ENCODE results near the gene CCDC24.

CCDC24 gene

DNA sequence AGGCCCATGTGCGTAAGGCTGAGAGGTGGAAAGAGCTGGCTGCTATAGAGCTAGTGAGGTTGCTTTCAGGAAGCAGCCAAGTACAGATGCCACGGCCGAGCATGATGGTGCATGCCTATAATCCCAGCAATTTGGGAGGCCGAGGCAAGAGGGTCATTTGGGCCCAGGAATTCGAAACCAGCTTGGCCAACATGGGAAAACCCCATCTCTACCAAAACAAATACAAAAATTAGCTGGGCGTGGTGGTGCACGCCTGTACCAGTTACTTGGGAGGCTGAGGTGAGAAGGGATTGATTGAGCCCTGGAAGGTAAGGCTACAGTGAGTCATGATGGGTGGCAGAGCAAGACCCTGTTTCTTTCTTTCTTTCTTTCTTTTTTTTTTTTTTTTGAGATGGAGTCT lies 2.7 kb downstream of the CCDC24 start:
- Histone ChIP-seq H3K4me3 (replicated peaks; ENCODE audit: low read depth, low read length) (no peak overlapping the region), H3K27me3 (replicated peaks; ENCODE audit: control insufficient read depth, insufficient read depth, low read length) (no peaks in the 10 kb centered on the region), H3K36me3 (ENCODE audit: control insufficient read depth, insufficient read depth, low read length) (no peaks in the 10 kb centered on the region)
- no peak for TF ChIP-seq CTCF (IDR thresholded peaks at IDR 0.05; ENCODE audit: insufficient read depth, low read length, poor library complexity, severe bottlenecking)
- DNase-seq (ENCODE audit: extremely low read depth, insufficient read length) = no peak

DNA sequence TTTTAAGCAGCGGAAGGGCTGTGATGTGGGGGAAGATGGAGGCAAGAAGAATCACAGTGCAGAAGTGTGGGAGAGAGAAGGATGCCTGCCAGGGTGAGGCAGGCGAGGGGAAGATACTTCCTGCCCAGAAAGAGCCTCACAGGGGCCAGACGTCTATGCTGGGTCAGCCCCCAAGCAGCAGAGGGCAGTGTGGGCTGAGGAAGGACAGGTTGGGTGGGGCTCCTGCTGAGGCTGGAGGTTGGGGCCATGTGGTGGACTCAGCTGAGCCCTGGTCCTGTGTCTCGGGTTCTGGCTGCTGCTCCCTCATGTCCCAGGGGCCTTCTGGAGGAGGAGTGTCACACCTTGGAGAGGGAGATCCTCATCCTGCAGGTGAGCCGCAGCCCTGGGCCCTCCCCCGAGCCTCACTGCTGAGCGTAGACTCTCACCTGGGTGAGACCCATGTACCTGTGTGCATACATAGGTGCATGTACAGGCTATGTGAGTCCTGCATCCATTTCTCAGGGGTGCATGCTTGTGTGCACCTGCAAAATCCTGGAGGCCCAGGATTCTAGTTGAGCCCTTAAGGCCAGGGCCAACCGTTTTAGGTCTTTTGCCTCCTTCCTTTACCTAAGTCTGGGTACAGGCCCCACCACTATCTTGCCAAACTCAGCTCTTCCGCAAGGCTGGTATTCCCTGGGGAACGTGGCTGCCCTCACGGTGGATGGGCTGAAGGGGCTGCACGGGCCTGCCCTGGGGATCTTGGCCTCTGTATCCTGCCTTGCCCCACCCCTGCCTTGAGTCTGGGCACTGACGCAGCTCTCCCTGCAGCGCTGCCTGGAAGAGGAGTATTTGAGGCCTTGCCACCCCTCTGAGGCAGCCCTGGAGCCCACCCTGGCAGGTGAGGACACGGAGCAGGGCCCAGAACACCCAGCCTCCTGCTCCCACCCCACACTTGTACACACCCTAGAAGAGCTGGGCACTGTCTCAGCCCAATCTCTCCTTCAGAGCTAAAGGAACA lies 3.7 kb downstream of the CCDC24 start:
- H3K36me3 ChIP-seq (ENCODE audit: control insufficient read depth, insufficient read depth, low read length) = no peaks in the 10 kb centered on the region
- H3K4me3 ChIP-seq (replicated peaks; ENCODE audit: low read depth, low read length) = no peak overlapping the region
- no peaks in the 10 kb centered on the region for H3K27me3 ChIP-seq (replicated peaks; ENCODE audit: control insufficient read depth, insufficient read depth, low read length)
- peak; percentile 49 for TF ChIP-seq CTCF (IDR thresholded peaks at IDR 0.05; ENCODE audit: insufficient read depth, low read length, poor library complexity, severe bottlenecking)
- DNase-seq (ENCODE audit: extremely low read depth, insufficient read length) = no peak

- no peak overlapping the region for H3K4me3 ChIP-seq (replicated peaks; ENCODE audit: low read depth, low read length)
- no peak for DNase-seq (ENCODE audit: extremely low read depth, insufficient read length)
- TF ChIP-seq CTCF (IDR thresholded peaks at IDR 0.05; ENCODE audit: insufficient read depth, low read length, poor library complexity, severe bottlenecking) = no peak
Measured at GRCh38 chr1:43995984-43996732, 4.8 kb downstream of the CCDC24 start.

DNA sequence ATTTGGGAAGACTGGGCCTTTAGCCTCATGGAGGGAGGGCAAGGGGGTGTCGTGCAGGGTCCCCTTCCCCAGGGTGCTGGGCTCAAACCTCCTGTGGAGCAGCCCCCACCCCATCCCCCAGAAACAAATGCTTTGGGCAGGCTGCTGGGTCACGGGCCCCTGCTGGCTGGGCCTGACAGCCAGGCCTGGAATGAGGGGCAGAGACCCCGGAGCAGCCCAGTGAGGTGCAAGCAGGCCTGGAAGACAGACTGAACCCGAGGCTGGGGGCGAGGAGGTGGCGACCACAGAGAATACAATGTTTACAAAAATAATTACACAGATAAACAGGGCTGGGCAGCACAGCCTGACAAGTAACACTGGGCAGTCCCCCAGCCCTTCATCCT lies 5.3 kb downstream of the CCDC24 start:
- DNase-seq (ENCODE audit: extremely low read depth, insufficient read length) = no peak
- no peaks in the 10 kb centered on the region for H3K36me3 ChIP-seq (ENCODE audit: control insufficient read depth, insufficient read depth, low read length)
- H3K4me3 ChIP-seq (replicated peaks; ENCODE audit: low read depth, low read length) = no peak overlapping the region
- no peaks in the 10 kb centered on the region for H3K27me3 ChIP-seq (replicated peaks; ENCODE audit: control insufficient read depth, insufficient read depth, low read length)
- TF ChIP-seq CTCF (IDR thresholded peaks at IDR 0.05; ENCODE audit: insufficient read depth, low read length, poor library complexity, severe bottlenecking) = no peak

More at GRCh38 chr1:43995984-43996732, 4.8 kb downstream of the CCDC24 start:
- Histone ChIP-seq H3K27me3 (replicated peaks; ENCODE audit: control insufficient read depth, insufficient read depth, low read length) (no peaks in the 10 kb centered on the region), H3K36me3 (ENCODE audit: control insufficient read depth, insufficient read depth, low read length) (no peaks in the 10 kb centered on the region)

GRCh38 chr1:43997295-43997999 lies 6.0 kb downstream of the CCDC24 start:
- TF ChIP-seq CTCF (IDR thresholded peaks at IDR 0.05; ENCODE audit: insufficient read depth, low read length, poor library complexity, severe bottlenecking) = no peak
- H3K36me3 ChIP-seq (ENCODE audit: control insufficient read depth, insufficient read depth, low read length) = no peaks in the 10 kb centered on the region
- no peaks in the 10 kb centered on the region for H3K27me3 ChIP-seq (replicated peaks; ENCODE audit: control insufficient read depth, insufficient read depth, low read length)
- DNase-seq (ENCODE audit: extremely low read depth, insufficient read length) = no peak
- no peak overlapping the region for H3K4me3 ChIP-seq (replicated peaks; ENCODE audit: low read depth, low read length)

Data from GM06990 (cell line).